ENCODE measurements around the gene TLX2.
"Not testable (repeated sequence)": the region's sequence is repeated elsewhere in the genome, so short reads cannot be mapped to it uniquely, and the experiment has no call there.

TLX2 gene

DNA sequence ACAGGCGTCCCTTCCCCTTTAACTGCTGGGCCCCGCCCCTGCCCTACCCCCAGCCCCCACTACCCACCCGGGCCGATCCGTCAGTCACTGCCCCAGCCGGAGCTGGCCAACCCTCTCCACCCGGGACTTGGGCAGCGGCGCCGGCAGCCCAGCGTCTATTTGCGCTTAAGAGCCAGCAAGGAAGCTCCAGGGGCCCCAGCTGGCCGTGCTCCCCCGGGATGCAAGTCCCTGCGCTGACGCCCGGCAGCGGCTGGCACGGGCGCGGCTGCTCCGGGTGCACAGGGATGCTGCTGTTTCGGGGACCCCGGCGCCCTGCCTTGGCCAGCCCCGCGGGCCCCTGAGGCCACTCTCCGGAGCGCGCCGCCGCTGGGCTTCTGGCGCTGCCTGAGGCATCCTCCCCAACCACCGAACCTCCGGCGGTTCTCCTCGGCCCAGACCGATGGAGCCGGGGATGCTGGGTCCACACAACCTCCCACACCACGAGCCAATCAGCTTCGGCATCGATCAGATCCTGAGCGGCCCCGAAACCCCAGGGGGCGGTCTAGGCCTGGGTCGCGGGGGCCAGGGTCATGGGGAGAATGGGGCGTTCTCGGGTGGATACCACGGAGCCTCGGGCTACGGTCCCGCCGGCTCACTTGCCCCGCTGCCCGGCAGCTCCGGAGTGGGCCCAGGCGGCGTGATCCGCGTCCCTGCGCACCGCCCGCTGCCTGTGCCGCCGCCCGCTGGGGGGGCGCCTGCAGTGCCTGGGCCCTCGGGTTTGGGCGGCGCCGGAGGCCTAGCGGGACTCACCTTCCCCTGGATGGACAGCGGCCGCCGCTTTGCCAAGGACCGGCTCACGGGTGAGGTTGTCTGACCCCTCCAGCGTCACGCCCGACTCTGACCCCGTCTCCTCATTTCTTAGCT lies at the start of gene TLX2:
Gene TLX2 (plus strand): TSS at position 83 of the 903 bp plus-strand sequence. CDS start 357 bp downstream, at position 440.
- no peak for DNase-seq (ENCODE audit: low read depth)

DNA sequence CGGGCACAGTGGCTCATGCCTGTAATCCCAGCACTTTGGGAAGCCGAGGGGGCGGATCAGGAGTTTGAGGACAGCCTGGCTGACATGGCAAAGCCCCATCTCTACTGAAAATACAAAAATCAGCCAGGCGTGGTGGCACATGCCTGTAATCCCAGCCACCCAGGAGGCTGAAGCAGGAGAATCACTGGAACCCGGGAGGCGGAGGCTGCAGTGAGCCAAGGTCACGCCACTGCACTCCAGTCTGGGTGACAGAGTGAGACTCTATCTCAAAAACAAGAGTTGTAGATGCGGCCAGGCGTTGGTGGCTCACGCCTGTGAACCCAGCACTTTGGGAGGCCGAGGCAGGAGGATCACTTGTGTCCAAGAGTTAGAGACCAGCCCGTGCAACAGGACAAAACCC lies 43.5 kb upstream of the TLX2 start:
- not testable (repeated sequence) for DNase-seq (ENCODE audit: low read depth)

GRCh38 chr2:74471332-74472065 lies 42.8 kb upstream of the TLX2 start:
- no peak for DNase-seq (ENCODE audit: low read depth)

GRCh38 chr2:74472086-74472944 lies 41.9 kb upstream of the TLX2 start, which contains the start of gene MRPL53:
Gene MRPL53, minus strand, starts transcription at chr2:74472680. Its CDS starts 20 bp downstream, at chr2:74472660.
- DNase-seq (ENCODE audit: low read depth), result peak; percentile 86

- no peak for DNase-seq (ENCODE audit: low read depth)
Observed at GRCh38 chr2:74472945-74473258, 41.3 kb upstream of the TLX2 start.

GRCh38 chr2:74474481-74474880 lies 39.8 kb upstream of the TLX2 start:
- no peak for DNase-seq (ENCODE audit: low read depth)

DNA sequence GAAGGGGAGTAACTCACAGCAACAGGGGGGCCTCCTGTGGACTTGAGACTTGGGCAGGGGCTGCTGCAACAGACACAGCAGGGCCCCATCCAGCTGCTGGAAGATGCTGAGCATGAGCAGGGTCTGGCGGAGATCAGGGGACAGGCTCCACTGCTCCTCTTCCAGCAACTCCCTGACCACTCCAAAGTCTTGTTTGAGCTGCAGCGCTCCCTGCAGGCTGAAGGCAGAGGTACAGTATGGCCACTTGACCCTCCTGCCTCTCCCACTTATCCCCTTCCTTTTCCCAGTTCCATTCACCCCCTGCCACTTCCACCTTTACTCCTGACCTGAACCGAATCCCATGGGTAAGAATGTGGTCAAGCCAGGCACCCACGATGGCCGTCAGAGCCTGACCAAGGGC lies 39.4 kb upstream of the TLX2 start:
- DNase-seq (ENCODE audit: low read depth), result no peak

DNA sequence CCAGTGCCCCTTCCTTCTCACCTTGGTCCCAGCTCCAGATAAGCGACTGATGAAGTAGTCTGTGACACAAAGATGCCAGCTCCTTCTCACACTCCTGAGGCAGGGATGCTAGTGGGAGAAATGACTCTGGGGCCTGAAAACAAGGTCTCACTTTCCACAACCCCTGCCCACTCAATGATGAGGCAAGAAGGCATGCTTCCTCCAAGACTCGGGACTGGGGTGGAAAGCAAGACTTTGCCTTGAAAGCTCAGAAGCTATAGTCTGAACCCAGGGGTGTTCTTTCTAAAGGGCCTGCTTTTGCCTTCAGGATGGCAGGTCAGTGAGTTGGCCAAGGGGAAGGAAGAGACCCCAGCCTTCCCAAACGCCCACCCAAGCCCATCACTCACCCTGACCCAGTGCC lies 32.8 kb upstream of the TLX2 start:
- no peak for DNase-seq (ENCODE audit: low read depth)

GRCh38 chr2:74481961-74482800 lies 32.1 kb upstream of the TLX2 start:
- no peak for DNase-seq (ENCODE audit: low read depth)

- DNase-seq (ENCODE audit: low read depth), result peak; percentile 91
Observed at GRCh38 chr2:74482801-74483674, 31.2 kb upstream of the TLX2 start, which contains the start of the genes CCDC142 and TTC31. Gene CCDC142, minus strand, starts transcription at chr2:74482998. Its CDS starts 161 bp downstream, at chr2:74482837. Gene TTC31, plus strand, starts transcription at chr2:74483081. Its CDS starts 15 bp downstream, at chr2:74483096.

- not testable (repeated sequence) for DNase-seq (ENCODE audit: low read depth)
Observed at GRCh38 chr2:74483675-74484164, 30.5 kb upstream of the TLX2 start.

- DNase-seq (ENCODE audit: low read depth), result no peak
Observed at GRCh38 chr2:74486141-74486540, 28.1 kb upstream of the TLX2 start.

- no peak for DNase-seq (ENCODE audit: low read depth)
Observed at GRCh38 chr2:74488643-74489481, 25.4 kb upstream of the TLX2 start.

DNA sequence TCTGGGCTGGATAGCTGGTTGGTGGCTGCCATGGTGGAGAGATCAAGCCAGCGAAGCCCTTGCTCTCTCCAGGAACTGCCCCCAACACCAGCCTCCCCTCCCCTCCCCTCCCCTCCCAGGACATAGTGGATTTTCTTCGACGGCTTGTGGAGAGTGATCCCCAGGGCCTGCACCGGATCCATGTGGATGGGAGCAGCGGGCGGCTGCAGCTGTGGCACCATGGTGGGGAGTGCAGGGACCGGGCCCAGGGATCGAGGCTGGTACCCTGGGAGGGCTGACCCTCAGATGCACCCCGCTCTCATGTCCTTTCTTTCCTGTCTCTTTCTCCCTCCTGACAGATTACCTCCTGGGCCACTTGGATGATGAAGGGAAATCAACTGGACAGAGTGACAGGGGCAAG lies 24.3 kb upstream of the TLX2 start:
- no peak for DNase-seq (ENCODE audit: low read depth)

GRCh38 chr2:74491648-74492544 lies 22.4 kb upstream of the TLX2 start:
- no peak for DNase-seq (ENCODE audit: low read depth)

GRCh38 chr2:74493546-74493945 lies 20.7 kb upstream of the TLX2 start:
- no peak for DNase-seq (ENCODE audit: low read depth)

GRCh38 chr2:74495440-74495839 lies 18.8 kb upstream of the TLX2 start:
- no peak for DNase-seq (ENCODE audit: low read depth)
